Stimulated activated CD4-positive, alpha-beta T cell treated with anti-CD3 and anti-CD28 coated beads, TNF-alpha, amount 100 ng/mL, for 24 hours (primary cell): ENCODE measurements around the gene AP3D1.

Experiments
- DNase-seq, 3 experiments: peaks; one replicate each; pipeline ENCODE4 v3.0.0-alpha.2; 2020; ENCODE audit warnings: low read depth in 3 of 3

Gene AP3D1

GRCh38 chr19:2061495-2062388 lies 89.6 kb downstream of the AP3D1 start:
- DNase-seq, result peak; percentile 98 to 100 (median 99)

- DNase-seq, result peak in 1 of 3 experiments; percentile 60
These were observed 90.4 kb downstream of the AP3D1 start for GRCh38 chr19:2060884-2061494.

- no peak for DNase-seq
These were observed 91.8 kb downstream of the AP3D1 start for GRCh38 chr19:2059422-2060201.

- DNase-seq, result no peak
These were observed 92.6 kb downstream of the AP3D1 start for GRCh38 chr19:2058570-2059421.

- DNase-seq, result no peak
These were observed 93.6 kb downstream of the AP3D1 start for GRCh38 chr19:2057484-2058469.

GRCh38 chr19:2056837-2057192 lies 94.6 kb downstream of the AP3D1 start:
- no peak for DNase-seq

- no peak for DNase-seq
These were observed 95.2 kb downstream of the AP3D1 start for GRCh38 chr19:2055931-2056836.

GRCh38 chr19:2054763-2055162 lies 96.6 kb downstream of the AP3D1 start:
- DNase-seq, result no peak

- DNase-seq, result no peak
These were observed 97.6 kb downstream of the AP3D1 start for GRCh38 chr19:2053601-2054389.

- peak in 1 of 3 experiments; percentile 43 for DNase-seq
These were observed 99.3 kb downstream of the AP3D1 start for GRCh38 chr19:2051773-2052704.

GRCh38 chr19:2050991-2051772 lies 100.2 kb downstream of the AP3D1 start, which contains the start of gene MKNK2:
TSS of gene MKNK2 (minus strand) at chr19:2051244. CDS start at chr19:2050851, 393 bp downstream.
- peak; percentile 89 to 93 (median 90) for DNase-seq
